Fibroblast of pulmonary artery (primary cell): ENCODE results near the gene METTL23.

ENCODE experiments used
- DNase-seq: peaks from one replicate; pipeline ENCODE4 v3.0.0-alpha.2; 2010; ENCODE audit warnings: low read depth
- H3K4me3 ChIP-seq: replicated peaks from 2 replicates; pipeline ENCODE4 v1.5.1; 2011; ENCODE audit warnings: low read depth, mild to moderate bottlenecking, control low read depth, low read length, moderate library complexity
- CTCF ChIP-seq: IDR thresholded peaks from 2 replicates; pipeline ENCODE4 v1.5.1; 2011; ENCODE audit warnings: mild to moderate bottlenecking, control low read depth, low read length, inconsistent platforms; ENCODE audit errors: missing control alignments

Gene METTL23

GRCh38 chr17:76772842-76773525 is 46.3 kb downstream of the METTL23 start:
- TF ChIP-seq CTCF = no peak
- DNase-seq = peak; percentile 60
- no peak overlapping the region for H3K4me3 ChIP-seq

GRCh38 chr17:76775021-76775600 is 48.5 kb downstream of the METTL23 start:
- DNase-seq = no peak
- no peak overlapping the region for H3K4me3 ChIP-seq

GRCh38 chr17:76781056-76781982 is 54.7 kb downstream of the METTL23 start:
- TF ChIP-seq CTCF = no peak
- no peak for DNase-seq
- H3K4me3 ChIP-seq = no peak overlapping the region

More at GRCh38 chr17:76775021-76775600, 48.5 kb downstream of the METTL23 start:
- TF ChIP-seq CTCF = no peak

- no peak for DNase-seq
- no peak overlapping the region for H3K4me3 ChIP-seq
- TF ChIP-seq CTCF = no peak
Measured at GRCh38 chr17:76783146-76783545, 56.5 kb downstream of the METTL23 start.
